Stimulated activated CD4-positive, alpha-beta T cell treated with anti-CD3 and anti-CD28 coated beads, Interleukin-15, amount 100 ng/mL, for 24 hours (primary cell): ENCODE measurements around the gene SLC12A5.
"Not testable (repeated sequence)": the region's sequence is repeated elsewhere in the genome, so short reads cannot be mapped to it uniquely, and the experiment has no call there.

ENCODE experiments used
- DNase-seq: peaks from one replicate; pipeline ENCODE4 v3.0.0-alpha.2; 2020

SLC12A5 gene

DNA sequence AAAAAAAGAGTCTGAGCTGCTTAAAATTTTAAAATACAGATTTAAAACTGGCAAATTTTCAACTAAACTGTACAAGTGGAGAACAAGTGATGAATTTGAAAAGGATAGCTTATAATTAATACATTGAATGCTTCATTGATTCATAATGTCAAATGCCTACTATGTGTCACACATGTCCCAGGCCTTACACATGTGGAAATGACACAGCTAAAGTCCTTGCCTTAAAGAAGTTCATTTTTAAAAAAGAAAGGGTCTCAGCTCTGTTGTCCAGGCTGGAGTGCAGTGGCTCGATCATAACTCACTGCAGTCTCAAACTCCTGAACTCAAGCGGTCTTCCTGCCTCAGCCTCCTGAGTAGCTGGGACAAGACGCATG lies 55.8 kb downstream of the SLC12A5 start:
- DNase-seq = no peak

DNA sequence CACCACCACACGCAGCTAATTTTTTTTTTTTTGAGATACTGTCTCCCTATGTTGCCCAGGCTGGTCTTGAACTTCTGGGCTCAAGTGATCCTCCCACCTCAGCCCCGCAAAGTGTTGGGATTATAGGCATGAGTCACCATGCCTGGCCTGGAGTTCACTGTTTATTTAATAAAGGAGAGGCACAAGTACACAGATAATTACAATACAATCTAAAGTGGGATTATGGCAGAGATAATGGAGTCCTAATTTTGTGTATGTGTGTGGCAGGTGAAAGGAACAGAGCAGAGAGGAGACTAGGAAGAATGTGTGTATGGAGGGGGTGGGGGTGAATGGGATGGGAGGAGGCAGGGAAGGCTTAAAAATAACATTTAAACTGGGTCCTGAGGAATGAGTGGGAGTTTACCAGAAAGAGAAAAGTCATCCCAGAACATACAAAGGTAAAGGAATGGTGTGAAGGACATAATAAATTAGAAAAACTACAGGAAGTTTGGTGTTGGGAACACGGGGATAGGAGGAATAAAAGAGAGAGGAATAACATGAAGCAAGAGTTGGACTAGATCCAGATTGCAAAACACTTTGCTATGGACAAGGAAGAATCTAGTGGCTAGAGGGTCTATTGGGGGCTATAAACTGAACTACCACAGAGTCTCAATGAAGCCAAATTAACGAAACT lies 56.3 kb downstream of the SLC12A5 start:
- no peak for DNase-seq

DNA sequence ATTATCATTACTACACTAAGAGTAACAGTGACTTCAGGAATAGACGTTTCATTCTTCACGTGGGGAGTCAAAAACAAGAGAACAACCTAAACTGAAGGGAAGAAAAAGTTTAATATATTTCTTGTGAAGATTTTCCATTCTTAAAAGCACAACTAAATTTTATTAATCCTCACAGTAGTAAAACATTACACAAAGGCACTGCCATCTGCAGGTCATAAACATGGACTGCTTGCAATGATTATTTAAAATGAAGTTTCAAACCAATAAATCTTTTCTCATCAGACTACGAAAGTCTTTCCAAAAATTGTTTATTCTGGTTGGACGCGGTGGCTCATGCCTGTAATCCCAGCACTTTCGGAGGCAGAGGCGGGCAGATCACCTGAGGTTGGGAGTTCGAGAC lies 58.1 kb downstream of the SLC12A5 start:
- DNase-seq = no peak

DNA sequence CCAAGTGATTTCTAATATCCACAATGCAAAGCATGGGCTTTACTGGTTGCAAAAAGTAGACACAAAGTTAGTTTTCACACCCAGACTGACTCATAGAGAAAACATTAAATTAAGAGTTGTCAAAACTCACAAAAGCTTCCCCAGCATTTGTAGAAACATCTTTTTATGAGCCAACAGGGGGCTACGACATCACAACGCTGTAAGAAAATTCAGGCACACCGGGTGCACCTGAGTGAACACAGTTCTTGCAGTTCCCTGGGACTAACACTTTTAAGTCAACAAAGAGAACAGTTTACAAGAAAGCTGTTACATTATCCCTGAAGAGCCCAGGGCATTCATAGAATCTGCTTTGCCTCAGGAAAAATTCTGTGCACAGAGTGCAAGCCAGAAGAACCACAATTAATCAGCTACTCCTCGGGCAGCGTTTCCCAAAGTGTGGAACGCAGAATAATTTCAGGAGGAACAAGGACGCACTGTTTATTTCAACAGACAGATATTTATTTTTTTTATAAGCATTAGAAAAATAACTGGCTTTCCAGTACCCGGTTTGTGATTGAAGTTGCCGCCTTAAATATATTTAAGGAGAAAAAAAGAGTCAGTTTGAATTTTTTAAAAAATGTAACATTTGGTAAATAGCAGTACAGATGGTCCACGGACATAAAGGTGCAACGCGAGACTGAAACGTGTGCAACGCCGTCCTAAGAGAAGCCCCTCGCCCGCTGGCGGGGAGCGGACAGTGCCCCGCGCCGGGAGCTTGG lies 59.6 kb downstream of the SLC12A5 start:
- DNase-seq = peak; percentile 19

DNA sequence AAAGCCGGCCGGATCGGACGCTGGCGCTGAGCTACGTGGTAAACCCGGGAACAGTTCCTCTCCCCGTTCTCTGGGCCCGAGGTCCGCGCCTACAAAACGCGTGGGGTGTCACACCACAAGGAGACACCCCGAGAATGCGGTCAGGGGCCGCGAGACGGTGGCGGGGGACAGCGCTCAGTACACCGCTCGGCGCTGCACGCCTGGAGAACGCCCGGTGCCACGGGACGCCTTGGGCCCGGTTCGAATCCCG lies 60.1 kb downstream of the SLC12A5 start:
- peak; percentile 76 for DNase-seq

DNA sequence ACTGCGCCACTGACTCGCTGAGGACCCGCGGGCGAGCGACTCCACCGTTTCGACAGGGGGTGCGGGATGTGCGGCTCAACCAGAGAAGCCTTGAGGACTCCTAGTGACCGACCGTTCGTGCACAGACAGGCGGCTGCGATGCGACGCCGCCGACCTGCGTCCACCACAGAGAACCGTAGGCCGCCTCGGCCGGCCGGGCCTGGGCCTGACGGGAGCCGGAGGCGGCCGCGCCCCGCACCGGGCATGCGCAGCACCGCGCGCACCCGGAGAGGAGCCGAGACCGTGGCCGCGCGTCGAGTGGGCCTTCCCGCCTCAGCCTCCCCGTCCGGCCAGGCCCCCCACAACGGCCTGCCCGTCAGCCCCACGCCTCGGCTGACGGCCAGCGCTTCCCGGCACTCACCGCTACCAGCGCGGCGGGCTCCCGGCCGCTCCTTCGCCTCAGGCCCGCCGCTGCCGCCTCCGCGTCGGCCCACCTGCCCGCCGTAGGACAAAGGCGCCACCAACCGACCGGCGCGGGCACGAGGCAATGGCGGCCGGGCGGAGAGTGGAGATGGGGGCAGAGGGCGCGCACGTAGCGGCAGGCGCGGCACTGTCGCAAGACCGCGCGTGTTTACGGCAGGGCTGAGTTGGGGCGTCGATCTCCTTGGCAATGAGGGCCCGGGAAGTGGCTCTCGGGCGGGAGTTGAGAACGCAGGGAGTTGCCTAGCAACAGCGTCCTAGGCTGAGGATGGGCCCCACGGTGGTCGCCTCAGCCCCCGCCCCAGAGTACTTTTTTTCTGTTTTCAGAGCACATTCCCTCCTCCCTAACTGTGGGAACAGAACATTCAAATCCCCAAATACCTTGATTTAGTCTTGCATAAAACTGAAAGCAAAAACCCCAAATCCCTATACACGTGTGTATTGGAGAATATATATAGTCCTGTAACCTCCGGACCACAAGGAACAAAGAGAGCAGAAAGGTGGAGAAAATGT lies 60.7 kb downstream of the SLC12A5 start, which contains the start of gene NCOA5:
Gene NCOA5 (minus strand): TSS at position 546 of the 972 bp plus-strand sequence. CDS start 10,538 bp downstream, outside the sequence.
- DNase-seq = peak; percentile 96

DNA sequence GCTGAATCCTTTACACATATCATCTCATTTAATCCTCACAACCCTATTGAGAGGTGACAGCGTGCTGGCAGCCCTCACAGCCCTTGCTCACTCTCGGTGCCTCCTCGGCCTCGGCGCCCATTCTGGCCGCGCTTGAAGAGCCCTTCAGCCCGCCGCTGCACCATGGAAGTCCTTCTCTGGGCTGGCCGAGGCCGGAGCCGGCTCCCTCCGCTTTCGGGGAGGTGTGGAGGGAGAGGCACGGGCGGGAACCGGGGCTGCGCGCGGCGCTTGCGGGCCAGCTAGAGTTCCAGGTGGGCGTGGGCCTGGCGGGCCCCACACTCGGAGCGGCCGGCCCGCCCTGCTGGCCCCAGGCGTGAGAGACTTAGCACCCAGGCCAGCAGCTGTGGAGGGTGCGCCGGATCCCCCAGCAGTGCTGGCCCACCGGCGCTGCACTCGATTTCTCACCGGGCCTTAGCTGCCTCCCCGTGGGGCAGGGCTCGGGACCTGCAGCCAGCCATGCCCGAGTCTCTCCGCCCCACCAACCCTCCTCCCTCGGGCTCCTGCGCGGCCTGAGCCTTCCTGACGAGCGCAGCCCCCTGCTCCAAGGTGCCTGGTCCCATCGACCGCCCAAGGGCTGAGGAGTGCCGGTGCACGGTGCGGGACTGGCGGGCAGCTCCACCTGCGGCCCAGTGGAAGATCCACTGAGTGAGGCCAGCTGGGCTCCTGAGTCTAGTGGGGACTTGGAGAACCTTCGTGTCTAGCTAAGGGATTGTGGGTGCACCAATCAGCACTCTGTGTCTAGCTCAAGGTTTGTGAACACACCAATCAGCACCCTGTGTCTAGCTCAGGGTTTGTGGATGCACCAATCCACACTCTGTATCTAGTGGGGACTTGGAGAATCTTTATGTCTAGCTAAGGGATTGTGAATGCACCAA lies 62.9 kb downstream of the SLC12A5 start:
- DNase-seq = not testable (repeated sequence)

DNA sequence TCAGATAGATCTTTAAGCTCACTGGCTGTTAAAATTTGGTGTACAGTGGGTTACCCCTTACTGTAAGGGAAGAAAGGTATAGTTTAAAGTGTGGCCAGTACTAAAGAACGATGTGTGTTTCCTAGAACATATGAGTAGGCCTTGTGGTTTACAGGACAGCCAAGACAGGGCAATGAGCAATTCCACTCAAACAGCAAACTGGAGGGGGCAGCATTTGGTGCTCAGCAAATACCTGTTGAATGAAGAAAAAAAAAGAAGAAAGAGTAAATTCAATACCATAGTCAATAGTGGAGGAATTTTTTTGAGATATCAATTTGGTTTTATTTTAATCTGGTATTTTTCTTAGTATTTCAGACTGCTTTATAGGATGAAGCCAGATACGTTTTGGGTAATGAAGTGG lies 64.5 kb downstream of the SLC12A5 start:
- no peak for DNase-seq

DNA sequence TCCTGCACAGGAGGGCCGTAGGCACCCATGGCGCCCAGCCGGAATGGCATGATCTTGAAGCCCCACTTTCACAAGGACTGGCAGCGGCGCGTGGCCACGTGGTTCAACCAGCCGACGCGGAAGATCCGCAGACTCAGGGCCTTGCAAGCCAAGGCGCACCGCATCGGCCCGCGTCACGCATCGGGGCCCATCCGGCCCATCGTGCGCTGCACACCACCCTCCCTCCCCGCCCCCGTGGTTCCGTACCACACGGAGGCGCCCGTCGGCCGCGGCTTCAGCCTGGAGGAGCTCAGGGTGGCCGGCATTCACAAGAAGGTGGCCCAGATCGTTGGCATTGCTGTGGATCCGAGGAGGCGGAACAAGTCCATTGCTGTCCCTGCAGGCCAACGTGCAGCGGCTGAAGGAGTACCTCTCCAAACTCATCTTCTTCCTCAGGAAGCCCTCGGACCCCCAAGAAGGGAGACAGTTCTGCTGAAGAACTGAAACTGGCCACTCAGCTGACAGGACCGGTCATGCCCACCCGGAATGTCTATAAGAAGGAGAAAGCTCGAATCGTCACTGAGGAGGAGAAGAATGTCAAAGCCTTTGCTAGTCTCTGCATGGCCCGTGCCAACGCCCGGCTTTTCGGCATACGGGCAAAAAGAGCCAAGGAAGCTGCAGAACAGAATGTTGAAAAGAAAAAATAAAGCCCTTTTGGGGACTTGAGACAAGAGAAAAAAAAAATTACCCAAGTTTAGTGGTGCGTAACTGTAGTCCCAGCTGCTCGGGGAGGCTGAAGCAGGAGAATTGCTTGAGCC lies 70.7 kb downstream of the SLC12A5 start:
- DNase-seq = peak; percentile 15

DNA sequence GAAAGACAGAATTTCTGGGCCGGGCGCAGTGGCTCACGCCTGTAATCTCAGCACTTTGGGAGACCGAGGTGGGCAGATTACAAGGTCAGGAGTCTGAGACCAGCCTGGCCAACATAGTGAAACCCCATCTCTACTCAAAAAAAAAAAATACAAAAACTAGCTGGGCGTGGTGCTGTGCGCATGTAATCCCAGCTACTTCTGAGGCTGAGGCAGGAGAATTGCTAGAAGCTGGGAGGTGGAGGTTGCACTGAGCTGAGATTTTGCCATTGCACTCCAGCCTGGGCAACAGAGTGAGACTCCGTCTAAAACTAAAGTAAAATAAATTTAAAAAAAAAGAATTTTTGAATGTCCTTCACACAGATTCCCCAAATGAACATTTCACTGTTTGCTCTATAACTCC lies 71.4 kb downstream of the SLC12A5 start:
- not testable (repeated sequence) for DNase-seq

DNA sequence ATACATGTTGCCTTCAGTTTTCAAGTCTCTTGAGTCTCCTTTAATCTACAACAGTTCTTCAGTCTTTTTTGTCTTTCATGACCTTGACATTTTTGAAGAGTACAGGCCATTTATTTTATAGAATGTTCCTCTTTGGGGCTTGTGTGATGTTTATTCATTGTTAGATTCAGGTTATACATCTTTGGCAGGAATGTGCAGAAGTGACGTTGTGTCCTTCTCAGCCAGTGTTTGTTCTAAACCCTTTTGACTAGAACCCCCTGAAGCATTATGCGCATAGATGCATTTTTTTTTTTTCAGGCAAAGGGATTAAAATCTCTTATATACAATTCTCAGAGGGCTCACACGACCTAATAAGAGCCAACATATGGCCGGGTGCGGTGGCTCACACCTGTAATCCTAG lies 72.0 kb downstream of the SLC12A5 start:
- no peak for DNase-seq

DNA sequence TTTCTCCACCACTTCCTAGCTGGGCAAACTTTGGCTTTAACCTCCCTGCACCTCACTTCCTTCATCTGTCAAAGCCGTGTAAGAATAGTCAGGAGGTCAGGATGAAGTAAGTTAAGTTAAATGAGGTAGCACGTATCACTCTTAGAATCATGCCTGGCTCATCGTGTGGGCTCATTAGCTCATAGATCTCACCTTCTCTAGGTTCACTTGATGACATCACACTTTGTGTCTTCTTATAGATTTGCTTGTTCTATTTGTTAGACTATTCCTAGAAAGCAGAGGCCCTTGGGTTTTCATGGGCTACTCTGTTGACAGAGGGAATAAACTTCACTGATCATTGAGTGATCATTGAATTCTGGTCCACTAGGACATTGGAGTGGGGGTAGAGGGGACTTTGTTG lies 72.9 kb downstream of the SLC12A5 start:
- DNase-seq = no peak

DNA sequence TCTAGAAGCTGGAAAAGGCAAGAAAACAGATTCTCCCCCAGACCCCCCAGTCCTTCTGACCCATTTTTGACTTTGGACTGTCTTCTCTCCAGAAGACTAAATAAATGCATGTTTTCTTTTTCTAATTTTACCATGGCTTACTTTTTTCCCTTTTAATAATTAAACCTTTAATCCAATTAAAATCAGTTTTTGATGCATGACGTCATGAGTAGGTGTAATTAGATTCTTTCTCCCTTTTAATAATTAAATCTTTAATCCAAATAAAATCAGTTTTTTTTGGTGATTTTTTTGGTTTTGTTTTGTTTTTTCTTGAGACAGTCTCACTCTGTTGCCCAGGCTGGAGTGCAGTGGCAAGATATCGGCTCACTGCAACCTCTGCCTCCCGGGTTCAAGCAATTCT lies 73.9 kb downstream of the SLC12A5 start:
- DNase-seq = no peak

DNA sequence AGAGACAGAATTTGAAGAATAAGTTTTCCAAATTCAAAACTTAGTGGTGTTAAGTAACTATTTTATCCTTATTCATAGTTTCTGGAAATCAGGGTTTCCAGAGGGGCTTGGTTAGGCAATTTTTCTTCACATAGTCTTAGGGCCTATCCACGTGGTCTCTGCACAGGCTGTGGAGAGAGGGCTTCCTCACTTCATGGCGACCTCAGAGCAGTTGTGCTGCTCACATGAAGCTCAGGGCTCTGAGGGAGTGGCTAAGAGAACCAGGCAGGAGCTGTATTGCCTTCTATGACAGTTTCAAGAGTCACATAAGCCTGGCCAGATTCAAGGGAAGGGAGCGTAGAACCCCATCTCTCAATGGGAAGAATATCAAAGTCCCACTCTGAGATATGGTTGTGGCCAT lies 75.2 kb downstream of the SLC12A5 start:
- no peak for DNase-seq

DNA sequence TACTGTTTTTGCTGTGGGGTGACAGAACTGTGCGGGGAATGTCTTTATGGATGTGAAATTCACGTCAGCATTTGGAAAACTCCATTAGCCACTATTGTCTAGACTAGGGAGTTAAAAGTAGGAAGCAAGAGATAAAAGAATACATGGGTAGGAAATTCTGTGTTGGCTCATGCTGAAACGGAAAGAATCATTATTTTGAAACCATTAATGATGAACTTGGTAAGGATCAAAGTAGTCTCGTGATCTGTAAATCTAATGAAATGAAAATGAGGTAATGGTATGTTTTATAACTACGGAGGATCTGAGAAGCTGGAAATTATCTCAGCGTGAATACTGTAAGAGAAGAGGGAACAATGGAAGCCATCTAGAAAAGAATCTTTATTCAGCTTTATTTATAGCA lies 78.0 kb downstream of the SLC12A5 start:
- DNase-seq = no peak

DNA sequence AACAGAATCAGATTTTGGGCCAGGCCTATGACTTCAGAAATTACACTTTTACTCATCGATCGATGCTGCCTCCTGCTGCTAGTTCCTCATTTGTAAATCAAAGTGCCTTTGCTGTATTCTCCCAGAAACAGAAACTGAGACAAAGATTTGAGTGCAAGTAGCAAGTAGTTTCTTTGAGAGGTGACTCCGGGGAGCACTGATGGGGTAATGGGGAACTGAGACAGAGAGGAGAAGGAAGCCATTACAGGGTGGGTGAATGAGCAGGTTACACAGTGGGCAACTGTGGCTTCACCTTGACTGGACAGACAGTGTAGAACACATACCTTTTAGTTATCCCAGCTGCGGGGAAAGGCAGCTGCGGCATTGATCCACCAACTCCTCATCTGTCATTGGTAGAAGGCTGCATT lies 79.4 kb downstream of the SLC12A5 start:
- no peak for DNase-seq

DNA sequence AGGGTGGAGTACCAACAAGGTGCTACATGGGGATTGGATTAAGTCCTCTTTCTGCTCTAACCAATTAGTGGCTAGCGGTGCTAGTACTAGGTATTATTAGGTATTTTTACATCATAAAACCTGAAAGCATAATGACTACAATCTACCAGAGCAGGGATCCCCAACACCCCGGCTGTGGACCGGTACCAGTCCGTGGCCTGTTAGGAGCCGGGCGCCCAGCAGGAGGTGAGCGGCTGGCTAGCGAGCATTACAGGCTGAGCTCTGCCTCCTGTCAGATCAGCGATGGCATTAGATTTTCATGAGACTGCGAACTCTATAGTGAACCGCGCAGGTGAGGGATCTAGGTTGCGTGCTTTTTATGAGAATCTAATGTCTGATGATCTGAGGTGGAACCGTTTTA lies 80.0 kb downstream of the SLC12A5 start:
- DNase-seq = no peak
